H1 (cell line): ENCODE results near the gene FOXL3. TPM values are rescaled to one million over a fixed set of nuclear protein-coding genes. Genes with fewer than 3 reads are reported as not detected.

Experiments used
- CTCF ChIA-PET: fragments of 300-600 bp; sonication (Branson Sonifier 250); formaldehyde crosslinking; loops from one replicate; lab custom pipeline; 2021; ENCODE audit not compliant: partially characterized antibody; lab: Charles Lee
- POLR2A ChIA-PET: fragments of 300-600 bp; sonication (Branson Sonifier 250); formaldehyde crosslinking; loops from one replicate; lab custom pipeline; 2021; ENCODE audit warnings: inconsistent platforms; ENCODE audit not compliant: partially characterized antibody; lab: Charles Lee
- DNase-seq, 2 experiments: peaks; one replicate each; pipeline versions ENCODE4 v3.0.0 to v3.0.0-alpha.2; 2010 to 2022; ENCODE audit warnings: low spot score in 2 of 2, low read depth in 1 of 2, mixed read lengths in 1 of 2
- FAIRE-seq: peaks from 2 replicates; lab custom pipeline; 2011; peaks lifted over from hg19 to GRCh38; lab: Jason Lieb, UNC
- H2AFZ ChIP-seq: 2 replicates; pipeline ENCODE4 v1.8.1; 2012; ENCODE audit warnings: low read length, inconsistent platforms
- H2AK5ac ChIP-seq: 2 replicates; pipeline ENCODE4 v1.6.1; 2013; ENCODE audit warnings: low read depth, low read length
- H2BK120ac ChIP-seq: replicated peaks from 2 replicates; pipeline ENCODE3; 2013; ENCODE audit warnings: low read depth, low read length, inconsistent platforms
- H2BK12ac ChIP-seq: 2 replicates; pipeline ENCODE4 v1.6.1; 2013; ENCODE audit warnings: low read depth, low read length
- H2BK15ac ChIP-seq: 2 replicates; pipeline ENCODE4 v1.6.1; 2013; ENCODE audit warnings: low read length
- H2BK20ac ChIP-seq: 2 replicates; pipeline ENCODE4 v1.6.1; 2013; ENCODE audit warnings: low read length
- H2BK5ac ChIP-seq: 2 replicates; pipeline ENCODE4 v1.6.1; 2013; ENCODE audit warnings: low read depth, low read length
- H3K14ac ChIP-seq: 2 replicates; pipeline ENCODE4 v1.6.1; 2013; ENCODE audit warnings: inconsistent platforms; ENCODE audit not compliant: insufficient read length
- H3K18ac ChIP-seq: 2 replicates; pipeline ENCODE4 v1.6.1; 2013; ENCODE audit warnings: low read length; ENCODE audit errors: extremely low read depth
- H3K23ac ChIP-seq: 2 replicates; pipeline ENCODE4 v1.6.1; 2013; ENCODE audit warnings: inconsistent platforms; ENCODE audit not compliant: insufficient read length
- H3K23me2 ChIP-seq: 2 replicates; pipeline ENCODE4 v1.6.1; 2013; ENCODE audit warnings: low read depth, low read length
- H3K27ac ChIP-seq: 2 replicates; pipeline ENCODE4 v1.6.1; 2011; ENCODE audit warnings: low read depth, low read length, inconsistent platforms
- H3K27me3 ChIP-seq, 4 experiments: replicated peaks in 1 of 4; 1 replicate in 1 of 4; 2 replicates in 3 of 4; pipeline versions ENCODE4 v1.6.1 to v1.8.1; 2011 to 2013; ENCODE audit warnings: low read length in 3 of 4, mild to moderate bottlenecking in 3 of 4, inconsistent platforms in 2 of 4, mixed read lengths in 2 of 4, moderate library complexity in 1 of 4; ENCODE audit not compliant: control insufficient read depth in 3 of 4, insufficient read depth in 3 of 4; ENCODE audit errors: extremely low read depth in 1 of 4
- H3K36me3 ChIP-seq, 4 experiments: 2 replicates each; pipeline versions ENCODE4 v1.6.1 to v1.8.1; 2011 to 2013; ENCODE audit warnings: mild to moderate bottlenecking in 4 of 4, low read length in 3 of 4, moderate library complexity in 2 of 4, control low read depth in 1 of 4, inconsistent platforms in 1 of 4; ENCODE audit not compliant: insufficient read depth in 4 of 4, control insufficient read depth in 2 of 4
- H3K4ac ChIP-seq: replicated peaks from 2 replicates; pipeline ENCODE3; 2013; ENCODE audit warnings: low read length, low read depth, mixed read lengths, inconsistent platforms; ENCODE audit not compliant: insufficient read length
- H3K4me1 ChIP-seq, 4 experiments: replicated peaks in 1 of 4; 1 replicate in 1 of 4; 2 replicates in 3 of 4; pipeline versions ENCODE4 v1.6.1 to v1.8.1; 2011 to 2013; ENCODE audit warnings: low read length in 3 of 4, inconsistent platforms in 2 of 4, mixed read lengths in 1 of 4; ENCODE audit not compliant: insufficient read depth in 4 of 4, control insufficient read depth in 3 of 4
- H3K4me2 ChIP-seq, 2 experiments: 2 replicates each; pipeline versions ENCODE4 v1.6.1 to v1.8.1; 2011 to 2013; ENCODE audit warnings: low read depth in 2 of 2, low read length in 2 of 2, control low read depth in 1 of 2, inconsistent platforms in 1 of 2, mild to moderate bottlenecking in 1 of 2; ENCODE audit not compliant: insufficient read depth in 1 of 2
- H3K4me3 ChIP-seq, 4 experiments: fragments of 200-600, 300-600 bp in 1 of 4; sonication (generic), shearing (Covaris generic), sonication (Bioruptor Twin) in 1 of 4; 2 replicates each; pipeline versions ENCODE4 v1.5.1 to v1.8.1; 2011 to 2016; ENCODE audit warnings: low read length in 4 of 4, low read depth in 3 of 4, control low read depth in 2 of 4, inconsistent platforms in 2 of 4, mild to moderate bottlenecking in 2 of 4, mixed read lengths in 1 of 4, moderate library complexity in 1 of 4; ENCODE audit not compliant: insufficient read depth in 2 of 4; ENCODE audit errors: extremely low read depth in 1 of 4
- H3K56ac ChIP-seq: replicated peaks from 2 replicates; pipeline ENCODE3; 2013; ENCODE audit warnings: low read depth, mild to moderate bottlenecking, mixed read lengths, low read length, inconsistent platforms; ENCODE audit not compliant: insufficient read length
- H3K79me1 ChIP-seq: 2 replicates; pipeline ENCODE4 v1.6.1; 2013; ENCODE audit warnings: low read depth, low read length, control low read depth
- H3K79me2 ChIP-seq, 2 experiments: 2 replicates each; pipeline versions ENCODE4 v1.6.1 to v1.8.1; 2012 to 2013; ENCODE audit warnings: low read length in 2 of 2, mild to moderate bottlenecking in 2 of 2, inconsistent platforms in 1 of 2; ENCODE audit not compliant: insufficient read depth in 2 of 2, control insufficient read depth in 1 of 2
- H3K9ac ChIP-seq, 4 experiments: replicated peaks in 1 of 4; 1 replicate in 1 of 4; 2 replicates in 3 of 4; pipeline versions ENCODE4 v1.6.1 to v1.8.1; 2011 to 2013; ENCODE audit warnings: low read depth in 3 of 4, low read length in 3 of 4, control low read depth in 2 of 4, mild to moderate bottlenecking in 2 of 4, moderate library complexity in 2 of 4, inconsistent platforms in 1 of 4; ENCODE audit errors: extremely low read depth in 1 of 4
- H3K9me3 ChIP-seq, 2 experiments: 2 replicates each; pipeline versions ENCODE4 v1.6.1 to v1.8.1; 2012 to 2013; ENCODE audit warnings: mild to moderate bottlenecking in 2 of 2, moderate library complexity in 2 of 2, control low read depth in 1 of 2, inconsistent platforms in 1 of 2, low read depth in 1 of 2, low read length in 1 of 2, mixed read lengths in 1 of 2; ENCODE audit not compliant: insufficient read depth in 2 of 2
- H4K20me1 ChIP-seq, 2 experiments: replicated peaks in 1 of 2; 2 replicates each; pipeline versions ENCODE3 to v1.8.1; 2011 to 2013; ENCODE audit warnings: inconsistent platforms in 2 of 2, low read length in 2 of 2, mild to moderate bottlenecking in 1 of 2; ENCODE audit not compliant: insufficient read depth in 2 of 2, control insufficient read depth in 1 of 2
- H4K5ac ChIP-seq: 2 replicates; pipeline ENCODE4 v1.6.1; 2013; ENCODE audit warnings: low read length, low read depth, mixed read lengths, inconsistent platforms; ENCODE audit not compliant: insufficient read length
- H4K8ac ChIP-seq: 2 replicates; pipeline ENCODE4 v1.8.0; 2013; ENCODE audit warnings: mild to moderate bottlenecking, moderate library complexity, low read length, inconsistent platforms; ENCODE audit not compliant: insufficient read depth; ENCODE audit errors: extremely low read depth
- H4K91ac ChIP-seq: replicated peaks from 2 replicates; pipeline ENCODE3; 2013; ENCODE audit warnings: low read length, mixed read lengths, inconsistent platforms; ENCODE audit not compliant: insufficient read length
- CBX5 ChIP-seq: fragments of 300-800, 300-1000 bp; sonication (generic); IDR thresholded peaks from 2 replicates; pipeline ENCODE4 v1.7.1; 2016; ENCODE audit warnings: antibody characterized with exemption, low read length, low read depth
- CTBP2 ChIP-seq: IDR thresholded peaks from 2 replicates; pipeline ENCODE4 v1.7.0; 2011; ENCODE audit warnings: borderline replicate concordance, mild to moderate bottlenecking, moderate library complexity, mixed read lengths, low read length; ENCODE audit not compliant: insufficient read depth, insufficient read length
- EP300 ChIP-seq, 2 experiments: IDR thresholded peaks; 1 replicate in 1 of 2; 2 replicates in 1 of 2; pipeline ENCODE4 v1.6.1; 2011 to 2012; ENCODE audit warnings: low read depth in 2 of 2, low read length in 2 of 2, mild to moderate bottlenecking in 2 of 2, borderline replicate concordance in 1 of 2, inconsistent platforms in 1 of 2, moderate library complexity in 1 of 2
- GABPA ChIP-seq: IDR thresholded peaks from 2 replicates; pipeline ENCODE4 v1.6.1; 2011; ENCODE audit warnings: mild to moderate bottlenecking, low read length, moderate library complexity, borderline replicate concordance; ENCODE audit not compliant: insufficient read depth
- KDM1A ChIP-seq: fragments of 200-600, 300-600 bp; sonication (generic); IDR thresholded peaks from 2 replicates; pipeline ENCODE4 v1.7.1; 2016; ENCODE audit warnings: mild to moderate bottlenecking, low read length, borderline replicate concordance
- MAX ChIP-seq: IDR thresholded peaks from 2 replicates; pipeline ENCODE4 v1.6.1; 2012; ENCODE audit warnings: inconsistent platforms
- PHF8 ChIP-seq: fragments of 200-600 bp; sonication (generic); conservative IDR thresholded peaks from 2 replicates; pipeline ENCODE4 v1.7.1; 2012; ENCODE audit warnings: low read depth, mild to moderate bottlenecking, inconsistent platforms, low read length, moderate library complexity
- POLR2A ChIP-seq, 2 experiments: IDR thresholded peaks; 1 replicate in 1 of 2; 2 replicates in 1 of 2; pipeline ENCODE4 v1.6.1; 2011; ENCODE audit warnings: low read depth in 2 of 2, low read length in 2 of 2, mild to moderate bottlenecking in 2 of 2; ENCODE audit errors: control extremely low read depth in 1 of 2
- SP1 ChIP-seq: IDR thresholded peaks from 2 replicates; pipeline ENCODE4 v1.6.1; 2011; ENCODE audit warnings: low read depth, low read length
- SUZ12 ChIP-seq: fragments of 200-600 bp; sonication (generic); IDR thresholded peaks from 2 replicates; pipeline ENCODE4 v1.6.1; 2012; ENCODE audit warnings: mild to moderate bottlenecking, inconsistent platforms, low read length, moderate library complexity, mixed read lengths
- TAF7 ChIP-seq: optimal IDR thresholded peaks from 2 replicates; pipeline ENCODE3; 2011; ENCODE audit warnings: low read depth, mild to moderate bottlenecking, inconsistent platforms, low read length, moderate library complexity, borderline replicate concordance
- TBP ChIP-seq: IDR thresholded peaks from 2 replicates; pipeline ENCODE4 v1.6.1; 2011; ENCODE audit warnings: low read depth, low read length, improper control_type of control experiment
- WGBS, 2 experiments: shearing (Covaris generic) in 1 of 2; methylation state at CpG; one replicate each; pipeline versions ENCODE4 v1.1.6 to v1.1.7; 2013 to 2015; ENCODE audit warnings: low lambda C conversion rate in 2 of 2, mixed read lengths in 2 of 2, inconsistent platforms in 1 of 2, low coverage in 1 of 2, missing lambda C conversion rate in 1 of 2; ENCODE audit not compliant: insufficient replicate concordance in 2 of 2, insufficient coverage in 1 of 2, insufficient read length in 1 of 2; ENCODE audit errors: extremely low coverage in 1 of 2, missing lambda C conversion rate in 1 of 2; 5-methylcytosine and 5-hydroxymethylcytosine counted together
- polyA plus RNA-seq, 7 experiments: library from polyadenylated mRNA; depleted of rRNA in 3 of 7; stranded (reverse) in 5 of 7; unstranded in 2 of 7; fragments of >200 nt in 5 of 7; fragments of 200-250 nt in 2 of 7; gene quantifications; 1 replicate in 5 of 7; 2 replicates in 1 of 7; 4 replicates in 1 of 7; pipeline versions ENCODE4 v1.2.1 to v1.2.3, GENCODE V29; 2011 to 2013; ENCODE audit warnings: missing spikeins in 2 of 7, mixed read lengths in 2 of 7
- total RNA-seq: library from RNA; stranded (reverse); fragmentation: NEBNext Ultra II Directional; extraction: Animal tissue kit (Norgen Biotek cat#: 25700); gene quantifications from 2 replicates; pipeline ENCODE4 v1.2.1, GENCODE V29; 2021

The FOXL3 gene
- total and polyA plus RNA-seq, 2 of the 8 experiments (the other 6 are each of a cell fraction or from before 2014, with no cell fraction given): not detected

- H4K91ac ChIP-seq: no peak overlapping the region
- no peak overlapping the region for H3K56ac ChIP-seq
- H3K79me2 ChIP-seq: no peaks in the 10 kb centered on the region
- TF ChIP-seq EP300 (IDR thresholded peaks at IDR 0.05; ENCODE audit: borderline replicate concordance in 1 of 2, low read depth in 2 of 2, low read length in 2 of 2) (no peak), CTBP2 (no peak), SP1 (no peak), TBP (no peak), CBX5 (no peak), TAF7 (no peak), GABPA (no peak), PHF8 (no peak), MAX (no peak), KDM1A (no peak), POLR2A (IDR thresholded peaks at IDR 0.05; ENCODE audit: control extremely low read depth in 1 of 2, low read depth in 2 of 2, low read length in 2 of 2) (no peak), SUZ12 (no peak)
- H3K79me1 ChIP-seq: no peaks in the 10 kb centered on the region
- WGBS, 2 experiments: 98% methylated on average over 20 of the region's 20 CpGs; no CpG with 5 or more reads in 1 of the 2 experiments
- H3K4ac ChIP-seq: no peak overlapping the region
- H2BK20ac ChIP-seq: no peak overlapping the region
- FAIRE-seq (no peak), DNase-seq (no peak)
- H3K4me2 ChIP-seq: no peak overlapping the region
- no peak overlapping the region for H3K9ac ChIP-seq
- H3K27ac ChIP-seq: no peak overlapping the region
- CTCF ChIA-PET: interaction anchor here (0.7 kb wide), 1 partner anchor 11 kb away, joined by 4 read pairs; no protein-coding TSS in a partner anchor
- H4K20me1 ChIP-seq: peaks cover 0 to 2% of the 10 kb centered on the region in 2 experiments
- no peak overlapping the region for H2BK15ac ChIP-seq
- H3K4me1 ChIP-seq: no peaks in the 10 kb centered on the region
- H3K4me3 ChIP-seq: no peak overlapping the region
- H3K14ac ChIP-seq: no peak overlapping the region
- no peak overlapping the region for H4K8ac ChIP-seq
- H3K27me3 ChIP-seq: no peaks in the 10 kb centered on the region
- H2BK120ac ChIP-seq: no peak overlapping the region
- peaks cover 0 to 37% (median 3%) of the 10 kb centered on the region in 4 experiments; a peak in 5 of 8 replicates for H3K36me3 ChIP-seq
- H2BK5ac ChIP-seq: no peak overlapping the region
- H3K23me2 ChIP-seq: no peaks in the 10 kb centered on the region
- POLR2A ChIA-PET: no interaction called here
- no peak overlapping the region for H2BK12ac ChIP-seq
- H2AFZ ChIP-seq: no peak overlapping the region
- no peak overlapping the region for H2AK5ac ChIP-seq
- no peak overlapping the region for H3K23ac ChIP-seq
- peaks cover 0 to 35% of the 10 kb centered on the region in 2 experiments; a peak in 3 of 4 replicates for H3K9me3 ChIP-seq
- H4K5ac ChIP-seq: no peak overlapping the region
- no peak overlapping the region for H3K18ac ChIP-seq
Observed at GRCh38 chr7:251005-251404, 39.0 kb upstream of the FOXL3 start.
